GM10847 (cell line): ENCODE data around the gene ADARB2.

Experiments
- POLR2A ChIP-seq: IDR thresholded peaks from 2 replicates; pipeline ENCODE4 v1.6.1; 2011; ENCODE audit not compliant: insufficient read length; ENCODE audit errors: extremely low read depth

Gene ADARB2

GRCh38 chr10:1299041-1299726 is 438.1 kb downstream of the ADARB2 start:
- TF ChIP-seq POLR2A: no peak

- no peak for TF ChIP-seq POLR2A
These were observed 439.6 kb downstream of the ADARB2 start for GRCh38 chr10:1297566-1298301.

- no peak for TF ChIP-seq POLR2A
These were observed 441.4 kb downstream of the ADARB2 start for GRCh38 chr10:1295756-1296480.

GRCh38 chr10:1294748-1295147 is 442.6 kb downstream of the ADARB2 start:
- no peak for TF ChIP-seq POLR2A

GRCh38 chr10:1293636-1294435 is 443.5 kb downstream of the ADARB2 start:
- no peak for TF ChIP-seq POLR2A

GRCh38 chr10:1293157-1293556 is 444.2 kb downstream of the ADARB2 start:
- no peak for TF ChIP-seq POLR2A

- TF ChIP-seq POLR2A: no peak
These were observed 444.7 kb downstream of the ADARB2 start for GRCh38 chr10:1292611-1293031.

- no peak for TF ChIP-seq POLR2A
These were observed 445.9 kb downstream of the ADARB2 start for GRCh38 chr10:1291178-1292090.

- no peak for TF ChIP-seq POLR2A
These were observed 447.3 kb downstream of the ADARB2 start for GRCh38 chr10:1290071-1290471.

- TF ChIP-seq POLR2A: no peak
These were observed 447.7 kb downstream of the ADARB2 start for GRCh38 chr10:1289591-1289990.

- TF ChIP-seq POLR2A: no peak
These were observed 449.3 kb downstream of the ADARB2 start for GRCh38 chr10:1287971-1288401.

GRCh38 chr10:1287487-1287886 is 449.8 kb downstream of the ADARB2 start:
- no peak for TF ChIP-seq POLR2A

- no peak for TF ChIP-seq POLR2A
These were observed 453.2 kb downstream of the ADARB2 start for GRCh38 chr10:1284076-1284475.

GRCh38 chr10:1281405-1281782 is 455.9 kb downstream of the ADARB2 start:
- TF ChIP-seq POLR2A: no peak
